OCI-LY1 (cell line): ENCODE measurements around the gene SYT15.
"Not testable (repeated sequence)": the region's sequence is repeated elsewhere in the genome, so short reads cannot be mapped to it uniquely, and the experiment has no call there.

Experiments
- CTCF ChIP-seq: fragments of 200-600 bp; sonication (generic), shearing (Covaris generic); IDR thresholded peaks from 2 replicates; pipeline ENCODE4 v1.5.1; 2017; ENCODE audit warnings: mild to moderate bottlenecking, antibody characterized with exemption, low read length, moderate library complexity, mixed read lengths
- EZH2 ChIP-seq: fragments of 200-600 bp; sonication (generic), shearing (Covaris generic); IDR thresholded peaks from 2 replicates; pipeline ENCODE4 v1.8.0; 2017; ENCODE audit warnings: borderline replicate concordance, mixed run types, mild to moderate bottlenecking, antibody characterized with exemption, low read length, moderate library complexity, mixed read lengths

DNA sequence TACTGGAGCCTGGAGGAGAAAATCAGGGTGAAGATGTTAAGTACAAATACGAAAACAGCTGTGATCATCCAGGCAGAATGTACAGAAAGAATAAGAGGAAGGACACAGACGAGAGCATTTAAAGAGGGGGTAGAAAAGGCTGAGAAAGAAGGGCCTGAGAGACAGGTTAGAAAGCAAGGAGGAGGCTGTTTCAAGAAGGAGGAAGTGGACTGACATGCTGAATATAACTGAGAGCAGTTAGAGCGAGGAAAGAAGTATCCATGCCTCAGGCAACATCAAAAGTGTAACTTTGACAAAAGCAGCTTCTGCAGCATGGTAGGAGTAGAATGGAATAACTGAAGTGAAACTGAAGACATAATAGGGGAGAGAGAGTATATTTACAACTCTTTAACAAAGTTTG is 39.0 kb downstream of the SYT15 start:
- TF ChIP-seq CTCF, EZH2: not testable (repeated sequence)
